ENCODE measurements around the gene LRRC28. TPM values are rescaled to one million over a fixed set of nuclear protein-coding genes. Genes with fewer than 3 reads are reported as not detected.

LRRC28 gene
- total RNA-seq, 1 experiment from 2014 or later = 21.4 TPM

GRCh38 chr15:99434506-99435112 lies 183.3 kb downstream of the LRRC28 start:
- no peaks in the 10 kb centered on the region for H3K27me3 ChIP-seq (ENCODE audit: insufficient read depth, low read length)
- DNase-seq (ENCODE audit: low read depth, low spot score) (no peak), ATAC-seq (no peak; the same call in 1 of the 2 replicates)
- peak overlapping the region; percentile 26; the same call in 1 of the 2 replicates for H3K9ac ChIP-seq (ENCODE audit: low read length)
- no peaks in the 10 kb centered on the region for H4K20me1 ChIP-seq (ENCODE audit: insufficient read depth)
- intact Hi-C loops (cut with micrococcal nuclease) = no loop called here
- peaks cover 32 to 37% of the 10 kb centered on the region in 2 experiments for H3K4me1 ChIP-seq (ENCODE audit: control insufficient read depth in 1 of 2, insufficient read depth in 2 of 2, low read length in 2 of 2)
- H3K36me3 ChIP-seq (ENCODE audit: control insufficient read depth in 1 of 2, insufficient read depth in 2 of 2, low read length in 2 of 2) = no peaks in the 10 kb centered on the region
- BruUV-seq (replicated peaks) = no TSS peak
- TF ChIP-seq ELF1 (IDR thresholded peaks at IDR 0.05; ENCODE audit: borderline replicate concordance, low read depth) (no peak), JUND (IDR thresholded peaks at IDR 0.05) (no peak), CTCF (IDR thresholded peaks at IDR 0.05 in 2 of 3, conservative IDR thresholded peaks at IDR 0.05 in 1 of 3; ENCODE audit: borderline replicate concordance in 1 of 3, insufficient read depth in 1 of 3, low read depth in 2 of 3, low read length in 2 of 3) (no peak)
- TF ChIP-seq, protein P1, sequence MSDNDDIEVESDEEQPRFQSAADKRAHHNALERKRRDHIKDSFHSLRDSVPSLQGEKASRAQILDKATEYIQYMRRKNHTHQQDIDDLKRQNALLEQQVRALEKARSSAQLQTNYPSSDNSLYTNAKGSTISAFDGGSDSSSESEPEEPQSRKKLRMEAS (IDR thresholded peaks at IDR 0.05) = no peak
- POLR2A ChIA-PET = no interaction called here
- CTCF ChIA-PET = no interaction called here
- no peak overlapping the region for H3K27ac ChIP-seq (ENCODE audit: low read depth, low read length)
- H3K79me2 ChIP-seq (ENCODE audit: insufficient read depth, low read length) = no peaks in the 10 kb centered on the region
- H3K9me3 ChIP-seq (ENCODE audit: control insufficient read depth in 1 of 2, insufficient read depth in 1 of 2, low read depth in 1 of 2, low read length in 2 of 2) = no peaks in the 10 kb centered on the region
- H3K4me3 ChIP-seq (replicated peaks in 1 of 2; ENCODE audit: low read depth in 1 of 2, low read length in 2 of 2) = peak overlapping the region; percentile 3 to 47; a peak in 2 of 4 replicates
- H3K9me2 ChIP-seq (ENCODE audit: insufficient read depth) = no peaks in the 10 kb centered on the region
- H3K4me2 ChIP-seq (ENCODE audit: low read length) = peak overlapping the region; percentile 74
- H2AFZ ChIP-seq (ENCODE audit: low read depth, low read length, poor library complexity, severe bottlenecking) = peak overlapping the region; percentile 65
- RAD21 ChIA-PET (ENCODE audit: low non-redundant PET in 1 of 2, low total read pairs in 2 of 2, uncharacterized antibody in 2 of 2, unreplicated experiment in 2 of 2) = no interaction called here

GRCh38 chr15:99435113-99435695 lies 183.9 kb downstream of the LRRC28 start:
- Histone ChIP-seq H3K4me3 (replicated peaks in 1 of 2; ENCODE audit: low read depth in 1 of 2, low read length in 2 of 2) (peak overlapping the region; percentile 9 to 47), H3K79me2 (ENCODE audit: insufficient read depth, low read length) (no peaks in the 10 kb centered on the region), H3K4me1 (ENCODE audit: control insufficient read depth in 1 of 2, insufficient read depth in 2 of 2, low read length in 2 of 2) (peaks cover 32 to 37% of the 10 kb centered on the region in 2 experiments), H3K36me3 (ENCODE audit: control insufficient read depth in 1 of 2, insufficient read depth in 2 of 2, low read length in 2 of 2) (no peaks in the 10 kb centered on the region), H3K27ac (ENCODE audit: low read depth, low read length) (no peak overlapping the region), H3K9me3 (ENCODE audit: control insufficient read depth in 1 of 2, insufficient read depth in 1 of 2, low read depth in 1 of 2, low read length in 2 of 2) (no peaks in the 10 kb centered on the region), H4K20me1 (ENCODE audit: insufficient read depth) (no peaks in the 10 kb centered on the region), H2AFZ (ENCODE audit: low read depth, low read length, poor library complexity, severe bottlenecking) (peak overlapping the region; percentile 65), H3K9ac (ENCODE audit: low read length) (peak overlapping the region; percentile 26; the same call in 1 of the 2 replicates), H3K4me2 (ENCODE audit: low read length) (peak overlapping the region; percentile 74), H3K9me2 (ENCODE audit: insufficient read depth) (no peaks in the 10 kb centered on the region), H3K27me3 (ENCODE audit: insufficient read depth, low read length) (no peaks in the 10 kb centered on the region)
- ATAC-seq (peak; percentile 89), DNase-seq (ENCODE audit: low read depth, low spot score) (no peak)
- no peak for TF ChIP-seq TCF7L2 (IDR thresholded peaks at IDR 0.05; ENCODE audit: borderline replicate concordance, extremely low read depth, insufficient read depth, insufficient read length)
- peak; percentile 52; the same call in 1 of the 2 replicates for TF ChIP-seq POLR2AphosphoS5 (IDR thresholded peaks at IDR 0.05; ENCODE audit: low read depth, low read length)
- TF ChIP-seq, protein P2, sequence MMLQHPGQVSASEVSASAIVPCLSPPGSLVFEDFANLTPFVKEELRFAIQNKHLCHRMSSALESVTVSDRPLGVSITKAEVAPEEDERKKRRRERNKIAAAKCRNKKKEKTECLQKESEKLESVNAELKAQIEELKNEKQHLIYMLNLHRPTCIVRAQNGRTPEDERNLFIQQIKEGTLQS (IDR thresholded peaks at IDR 0.05) = no peak
- no TSS peak for BruUV-seq (replicated peaks)
- intact Hi-C loops (cut with micrococcal nuclease) = no loop called here
- RAD21 ChIA-PET (ENCODE audit: low non-redundant PET in 1 of 2, low total read pairs in 2 of 2, uncharacterized antibody in 2 of 2, unreplicated experiment in 2 of 2) = no interaction called here
- POLR2A ChIA-PET = no interaction called here
- CTCF ChIA-PET = no interaction called here

Measured in HCT116 (cell line).